ENCODE measurements around the gene NRXN3. TPM values are rescaled to one million over a fixed set of nuclear protein-coding genes. Genes with fewer than 3 reads are reported as not detected.

NRXN3 gene
- total RNA-seq, 1 experiment from 2014 or later: not detected

GRCh38 chr14:78605025-78605762, 435.0 kb downstream of the NRXN3 start:
- CTCF ChIA-PET: no interaction called here
- no peaks in the 10 kb centered on the region for H3K9me3 ChIP-seq (ENCODE audit: control insufficient read depth, insufficient read depth, low read depth, low read length)
- intact Hi-C loops (cut with micrococcal nuclease; ENCODE audit: unreplicated experiment) (no loop called here), in situ Hi-C loops (cut with HindIII; ENCODE audit: low pct_unique_long_range_greater_than_20kb, low sequenced_read_pairs) (no loop called here)
- POLR2A ChIA-PET: no interaction called here
- ATAC-seq (no peak), DNase-seq (ENCODE audit: low read depth, low spot score) (no peak)
- H3K4me3 ChIP-seq (ENCODE audit: low read depth in 2 of 2, low read length in 2 of 2): no peak overlapping the region
- no peaks in the 10 kb centered on the region for H3K27me3 ChIP-seq (ENCODE audit: control insufficient read depth, insufficient read depth, low read length)
- TF ChIP-seq REST (IDR thresholded peaks at IDR 0.05; ENCODE audit: insufficient read depth in 1 of 2, low read depth in 2 of 2, low read length in 1 of 2) (no peak), POLR2AphosphoS5 (IDR thresholded peaks at IDR 0.05; ENCODE audit: low read depth, low read length) (no peak), CTCF (IDR thresholded peaks at IDR 0.05) (no peak), SIN3A (IDR thresholded peaks at IDR 0.05; ENCODE audit: borderline replicate concordance, insufficient read depth, low read depth, low read length) (no peak), TCF7L2 (IDR thresholded peaks at IDR 0.05; ENCODE audit: low read depth, low read length) (no peak)
- H3K36me3 ChIP-seq (ENCODE audit: control insufficient read depth, insufficient read depth, low read length): no peaks in the 10 kb centered on the region
- H3K4me1 ChIP-seq (ENCODE audit: control insufficient read depth, insufficient read depth, low read length): no peaks in the 10 kb centered on the region
- no peak overlapping the region for H3K27ac ChIP-seq (ENCODE audit: low read length)
- no TSS peak for BruUV-seq (replicated peaks)

- POLR2A ChIA-PET: no interaction called here
- no peaks in the 10 kb centered on the region for H3K36me3 ChIP-seq (ENCODE audit: control insufficient read depth, insufficient read depth, low read length)
- no peaks in the 10 kb centered on the region for H3K4me1 ChIP-seq (ENCODE audit: control insufficient read depth, insufficient read depth, low read length)
- no peak for ATAC-seq
- no peak for DNase-seq (ENCODE audit: low read depth, low spot score)
- no peaks in the 10 kb centered on the region for H3K27me3 ChIP-seq (ENCODE audit: control insufficient read depth, insufficient read depth, low read length)
- no TSS peak for BruUV-seq (replicated peaks)
- TF ChIP-seq POLR2AphosphoS5 (IDR thresholded peaks at IDR 0.05; ENCODE audit: low read depth, low read length) (no peak), REST (IDR thresholded peaks at IDR 0.05; ENCODE audit: insufficient read depth in 1 of 2, low read depth in 2 of 2, low read length in 1 of 2) (no peak), TCF7L2 (IDR thresholded peaks at IDR 0.05; ENCODE audit: low read depth, low read length) (no peak), SIN3A (IDR thresholded peaks at IDR 0.05; ENCODE audit: borderline replicate concordance, insufficient read depth, low read depth, low read length) (no peak), CTCF (IDR thresholded peaks at IDR 0.05) (no peak)
- CTCF ChIA-PET: no interaction called here
- no peaks in the 10 kb centered on the region for H3K9me3 ChIP-seq (ENCODE audit: control insufficient read depth, insufficient read depth, low read depth, low read length)
- H3K4me3 ChIP-seq (ENCODE audit: low read depth in 2 of 2, low read length in 2 of 2): no peak overlapping the region
- intact Hi-C loops (cut with micrococcal nuclease; ENCODE audit: unreplicated experiment) (no loop called here), in situ Hi-C loops (cut with HindIII; ENCODE audit: low pct_unique_long_range_greater_than_20kb, low sequenced_read_pairs) (no loop called here)
- H3K27ac ChIP-seq (ENCODE audit: low read length): no peak overlapping the region
Measured at GRCh38 chr14:78605897-78606500, 435.8 kb downstream of the NRXN3 start.

All from Panc1 (cell line).